Fibroblast of lung (primary cell): ENCODE data around the gene INPP4A. TPM values are rescaled to one million over a fixed set of nuclear protein-coding genes. Genes with fewer than 3 reads are reported as not detected.

Experiments used
- DNase-seq, 2 donors: peaks; one replicate each; pipeline versions ENCODE4 v3.0.0 to v3.0.0-alpha.2; 2010; ENCODE audit warnings: low read depth in 2 of 2
- H2AFZ ChIP-seq: 2 replicates; pipeline ENCODE4 v1.5.1; 2012; ENCODE audit warnings: low read length, control low read depth, inconsistent platforms
- H3K27ac ChIP-seq: 2 replicates; pipeline ENCODE4 v1.5.1; 2011; ENCODE audit warnings: low read length, control low read depth; ENCODE audit not compliant: insufficient read depth
- H3K27me3 ChIP-seq: 2 replicates; pipeline ENCODE4 v1.5.1; 2011; ENCODE audit warnings: mild to moderate bottlenecking, low read length; ENCODE audit not compliant: control insufficient read depth, insufficient read depth
- H3K36me3 ChIP-seq: 2 replicates; pipeline ENCODE4 v1.5.1; 2011; ENCODE audit warnings: low read length; ENCODE audit not compliant: control insufficient read depth, insufficient read depth
- H3K4me1 ChIP-seq: 2 replicates; pipeline ENCODE4 v1.5.1; 2011; ENCODE audit warnings: low read length; ENCODE audit not compliant: control insufficient read depth, insufficient read depth; ENCODE audit errors: extremely low read depth
- H3K4me2 ChIP-seq: 2 replicates; pipeline ENCODE4 v1.5.1; 2011; ENCODE audit warnings: low read length, control low read depth; ENCODE audit not compliant: insufficient read depth; ENCODE audit errors: extremely low read depth
- H3K4me3 ChIP-seq, 4 experiments: fragments of 200-600 bp in 1 of 4; sonication (generic) in 1 of 4; replicated peaks in 1 of 4; 2 replicates each; pipeline ENCODE4 v1.5.1; 2011 to 2016; ENCODE audit warnings: low read length in 4 of 4, low read depth in 3 of 4, mild to moderate bottlenecking in 3 of 4, control low read depth in 2 of 4, inconsistent platforms in 1 of 4, mixed read lengths in 1 of 4; ENCODE audit not compliant: insufficient read depth in 1 of 4; ENCODE audit errors: control extremely low read depth in 1 of 4
- H3K79me2 ChIP-seq: 2 replicates; pipeline ENCODE4 v1.5.1; 2012; ENCODE audit warnings: mild to moderate bottlenecking, low read length, inconsistent platforms; ENCODE audit not compliant: control insufficient read depth, insufficient read depth
- H3K9ac ChIP-seq: 2 replicates; pipeline ENCODE4 v1.5.1; 2011; ENCODE audit warnings: mild to moderate bottlenecking, low read length, control low read depth; ENCODE audit not compliant: insufficient read depth
- H3K9me3 ChIP-seq: 2 replicates; pipeline ENCODE4 v1.5.1; 2012; ENCODE audit warnings: low read depth, low read length; ENCODE audit not compliant: control insufficient read depth, insufficient read depth
- H4K20me1 ChIP-seq: 2 replicates; pipeline ENCODE4 v1.5.1; 2011; ENCODE audit warnings: low read length; ENCODE audit not compliant: control insufficient read depth, insufficient read depth; ENCODE audit errors: extremely low read depth
- CTCF ChIP-seq, 2 donors: IDR thresholded peaks in 1 of 2; conservative IDR thresholded peaks in 1 of 2; 1 replicate in 1 of 2; 2 replicates in 1 of 2; pipeline ENCODE4 v1.5.1; 2011 to 2012; ENCODE audit warnings: low read length in 2 of 2, control low read depth in 1 of 2, inconsistent platforms in 1 of 2, low read depth in 1 of 2, mild to moderate bottlenecking in 1 of 2
- EZH2 ChIP-seq: IDR thresholded peaks from 2 replicates; pipeline ENCODE4 v1.5.1; 2012; ENCODE audit warnings: low read length, control low read depth, mild to moderate bottlenecking; ENCODE audit errors: missing control alignments
- polyA plus RNA-seq, 2 donors: library from polyadenylated mRNA; depleted of rRNA in 1 of 2; stranded (reverse) in 1 of 2; unstranded in 1 of 2; fragments of >200 nt; gene quantifications; 2 replicates each; pipeline ENCODE4 v1.2.1, GENCODE V29; 2011 to 2012; ENCODE audit warnings: missing spikeins in 1 of 2
- total RNA-seq: library from RNA; depleted of rRNA; stranded (reverse); fragments of >200 nt; gene quantifications from 2 replicates; pipeline ENCODE4 v1.2.1, GENCODE V29; 2014

Gene INPP4A
- total and polyA plus RNA-seq, 2 donors (not counting 1 experiment from before 2014, with no cell fraction given) = 10.2 to 26.1 TPM

- no peaks in the 10 kb centered on the region for H3K36me3 ChIP-seq
- H3K4me3 ChIP-seq = no peak overlapping the region
- H3K4me2 ChIP-seq = no peak overlapping the region
- H3K79me2 ChIP-seq = no peaks in the 10 kb centered on the region
- H3K27me3 ChIP-seq = no peaks in the 10 kb centered on the region
- no peaks in the 10 kb centered on the region for H3K4me1 ChIP-seq
- peak in 1 of 2 donors; percentile 69 for DNase-seq
- no peak overlapping the region for H2AFZ ChIP-seq
- H3K27ac ChIP-seq = no peak overlapping the region
- no peaks in the 10 kb centered on the region for H4K20me1 ChIP-seq
- no peak for TF ChIP-seq EZH2
- no peak for TF ChIP-seq CTCF (conservative IDR thresholded peaks at IDR 0.05 in 1 of 2, IDR thresholded peaks at IDR 0.05 in 1 of 2; ENCODE audit: low read depth in 1 of 2, low read length in 2 of 2)
- H3K9me3 ChIP-seq = no peaks in the 10 kb centered on the region
- no peak overlapping the region for H3K9ac ChIP-seq
Observed at GRCh38 chr2:98623657-98624056, 179.0 kb downstream of the INPP4A start.

GRCh38 chr2:98632351-98632750 is 187.7 kb downstream of the INPP4A start:
- TF ChIP-seq CTCF (conservative IDR thresholded peaks at IDR 0.05 in 1 of 2, IDR thresholded peaks at IDR 0.05 in 1 of 2; ENCODE audit: low read depth in 1 of 2, low read length in 2 of 2) (no peak), EZH2 (no peak)
- no peaks in the 10 kb centered on the region for H3K36me3 ChIP-seq
- no peak overlapping the region for H3K27ac ChIP-seq
- no peak overlapping the region for H3K4me3 ChIP-seq
- H3K4me1 ChIP-seq = no peaks in the 10 kb centered on the region
- H3K9ac ChIP-seq = no peak overlapping the region
- H3K27me3 ChIP-seq = no peaks in the 10 kb centered on the region
- H4K20me1 ChIP-seq = no peaks in the 10 kb centered on the region
- H3K9me3 ChIP-seq = no peaks in the 10 kb centered on the region
- DNase-seq = no peak
- H3K79me2 ChIP-seq = no peaks in the 10 kb centered on the region
- H3K4me2 ChIP-seq = no peak overlapping the region
- H2AFZ ChIP-seq = no peak overlapping the region

GRCh38 chr2:98634406-98635092 is 189.9 kb downstream of the INPP4A start:
- TF ChIP-seq EZH2 (no peak), CTCF (conservative IDR thresholded peaks at IDR 0.05 in 1 of 2, IDR thresholded peaks at IDR 0.05 in 1 of 2; ENCODE audit: low read depth in 1 of 2, low read length in 2 of 2) (peak in 1 of 2 donors; percentile 34)
- Histone ChIP-seq H3K79me2 (no peaks in the 10 kb centered on the region), H3K9me3 (no peaks in the 10 kb centered on the region)

More at GRCh38 chr2:98634406-98635092, 189.9 kb downstream of the INPP4A start:
- H3K36me3 ChIP-seq = no peaks in the 10 kb centered on the region
- H3K27ac ChIP-seq = no peak overlapping the region
- H3K27me3 ChIP-seq = no peaks in the 10 kb centered on the region
- no peak overlapping the region for H3K4me2 ChIP-seq
- no peak overlapping the region for H2AFZ ChIP-seq
- no peaks in the 10 kb centered on the region for H4K20me1 ChIP-seq
- no peak overlapping the region for H3K4me3 ChIP-seq
- no peak overlapping the region for H3K9ac ChIP-seq
- H3K4me1 ChIP-seq = no peaks in the 10 kb centered on the region
- DNase-seq = peak in 1 of 2 donors; percentile 5
